NCI-H446 treated with DMSO at 0.1 percent for 48 hours (cell line): ENCODE data around the gene MITD1.
"Not testable (repeated sequence)": the region's sequence is repeated elsewhere in the genome, so short reads cannot be mapped to it uniquely, and the experiment has no call there.

Experiments used
- DNase-seq: peaks from one replicate; lab custom pipeline; 2025; lab: John Stamatoyannopoulos, UW

MITD1 gene

GRCh38 chr2:99154643-99155536 lies 26.0 kb downstream of the MITD1 start, which contains the start of the genes LIPT1 and TSGA10:
LIPT1 (plus strand) TSS chr2:99154967; CDS start chr2:99161958, 6,991 bp downstream.
TSGA10 (minus strand) TSS chr2:99154942; CDS start chr2:99109439, 45,503 bp downstream.
- peak; percentile 75 for DNase-seq

GRCh38 chr2:99153921-99154604 lies 26.8 kb downstream of the MITD1 start:
- DNase-seq: no peak

- DNase-seq: no peak
Measured at GRCh38 chr2:99152199-99152895, 28.5 kb downstream of the MITD1 start.

- DNase-seq: no peak
Measured at GRCh38 chr2:99150706-99151105, 30.2 kb downstream of the MITD1 start.

DNA sequence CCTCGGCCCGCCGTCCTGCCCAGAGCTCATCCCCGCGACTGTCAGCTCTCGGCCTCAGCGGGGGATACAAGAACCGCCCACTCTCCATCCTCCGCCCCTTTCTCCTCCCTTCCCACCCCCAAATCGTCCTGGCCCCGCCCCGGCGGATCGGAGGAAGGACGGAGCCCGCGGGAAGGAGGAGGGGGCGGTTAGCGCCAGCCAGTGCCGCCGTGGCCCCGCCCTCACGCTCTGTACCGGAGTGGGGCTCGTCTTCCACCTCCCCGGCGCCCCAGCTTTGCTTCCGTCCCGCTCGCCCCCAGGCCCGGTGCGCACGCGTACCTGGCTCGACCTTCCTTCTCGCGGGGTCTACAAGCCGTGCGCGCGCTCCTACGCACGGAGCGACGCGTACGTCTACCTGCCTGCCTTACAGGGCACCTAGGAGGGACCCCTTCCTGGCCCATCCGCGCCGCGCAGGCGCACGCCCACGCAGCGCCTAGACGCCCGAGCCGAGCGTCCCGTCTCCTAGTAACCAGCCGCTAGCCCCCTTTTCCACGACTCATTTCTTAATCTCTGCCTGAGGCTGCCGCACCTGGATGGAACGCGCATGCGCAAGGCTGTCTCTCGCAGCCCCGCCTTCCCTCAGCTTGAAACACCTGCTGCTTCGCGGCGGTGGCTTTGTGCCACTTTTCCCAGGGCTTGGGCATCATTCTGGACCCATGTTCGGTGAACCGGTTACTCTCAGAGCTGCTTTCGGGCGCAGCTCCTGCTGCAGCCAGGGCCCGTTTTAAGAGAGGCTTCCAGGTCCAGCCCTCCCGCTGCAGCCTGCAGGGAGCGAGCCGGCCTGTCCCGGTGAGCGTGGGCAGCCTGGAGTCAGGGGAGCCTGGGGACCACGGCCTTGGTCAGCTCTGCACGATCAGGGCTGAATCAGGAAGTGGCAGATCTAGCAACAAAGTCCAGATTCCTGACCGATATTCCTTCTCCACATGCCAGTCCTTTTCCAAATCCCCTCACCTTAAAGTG lies 39.4 kb downstream of the MITD1 start, which contains the start of gene C2orf15:
TSS of gene C2orf15 (plus strand) at position 598 of the 999 bp plus-strand sequence. CDS start 8,852 bp downstream, outside the sequence.
- DNase-seq: peak; percentile 66

DNA sequence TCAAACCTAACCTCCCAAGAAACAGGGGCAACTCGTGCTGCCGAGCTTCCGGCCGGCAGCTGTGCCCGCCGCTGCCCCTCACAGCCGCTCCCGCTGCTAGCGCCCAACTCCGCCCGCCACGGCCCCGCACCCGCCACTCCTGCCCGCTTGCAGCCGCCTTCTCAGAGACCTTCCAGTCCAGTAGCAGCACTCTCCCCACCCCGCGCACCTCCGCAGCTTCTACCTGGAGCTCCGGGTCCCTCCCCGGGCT lies 40.1 kb downstream of the MITD1 start:
- no peak for DNase-seq

DNA sequence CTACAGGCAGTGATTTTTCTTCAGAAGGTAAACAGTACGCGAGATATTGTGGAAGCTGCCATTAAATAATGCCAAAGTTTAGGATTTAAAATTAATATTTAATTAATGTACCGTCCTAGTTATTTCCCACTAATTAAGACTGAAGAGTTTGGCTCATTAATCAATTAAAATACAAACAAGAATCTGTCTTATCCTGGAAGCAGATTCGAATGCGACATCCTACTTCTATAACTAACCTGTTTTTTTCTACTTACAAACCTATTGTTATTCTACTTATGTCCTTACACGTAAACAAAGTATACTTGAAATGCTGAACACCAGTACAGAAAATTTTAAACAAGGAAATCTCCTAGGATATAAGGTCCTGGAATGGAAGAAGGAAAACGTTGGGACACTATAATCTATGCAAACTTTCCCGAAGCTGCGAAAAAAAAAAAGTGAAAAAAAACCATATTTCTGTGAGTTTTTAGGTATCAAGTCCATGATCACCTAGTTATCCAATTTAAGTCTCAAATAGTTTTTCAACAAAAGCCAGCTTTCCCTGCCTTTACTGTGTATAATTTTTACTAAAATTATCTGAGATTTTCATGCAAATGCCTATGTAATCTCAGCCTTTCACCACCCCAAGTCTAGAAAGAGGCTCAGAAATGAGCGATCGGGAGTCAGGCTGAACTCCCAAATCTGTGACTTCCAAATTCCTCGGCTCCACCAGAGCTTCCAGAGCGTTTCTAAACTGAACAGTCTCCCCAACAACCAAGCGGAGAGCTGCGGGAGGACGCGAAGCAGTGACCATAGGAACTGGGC lies 40.6 kb downstream of the MITD1 start:
- no peak for DNase-seq

GRCh38 chr2:99139003-99139402 lies 41.9 kb downstream of the MITD1 start:
- no peak for DNase-seq

GRCh38 chr2:99135044-99135556 lies 45.8 kb downstream of the MITD1 start:
- DNase-seq: not testable (repeated sequence)

- DNase-seq: no peak
Measured at GRCh38 chr2:99127981-99128380, 52.9 kb downstream of the MITD1 start.
